GM18526 (cell line): ENCODE results near the gene TPRG1L.

ENCODE experiments used
- POLR2A ChIP-seq: IDR thresholded peaks from 3 replicates; pipeline ENCODE4 v1.6.1; 2011; ENCODE audit not compliant: insufficient read length; ENCODE audit errors: extremely low read depth

The TPRG1L gene

DNA sequence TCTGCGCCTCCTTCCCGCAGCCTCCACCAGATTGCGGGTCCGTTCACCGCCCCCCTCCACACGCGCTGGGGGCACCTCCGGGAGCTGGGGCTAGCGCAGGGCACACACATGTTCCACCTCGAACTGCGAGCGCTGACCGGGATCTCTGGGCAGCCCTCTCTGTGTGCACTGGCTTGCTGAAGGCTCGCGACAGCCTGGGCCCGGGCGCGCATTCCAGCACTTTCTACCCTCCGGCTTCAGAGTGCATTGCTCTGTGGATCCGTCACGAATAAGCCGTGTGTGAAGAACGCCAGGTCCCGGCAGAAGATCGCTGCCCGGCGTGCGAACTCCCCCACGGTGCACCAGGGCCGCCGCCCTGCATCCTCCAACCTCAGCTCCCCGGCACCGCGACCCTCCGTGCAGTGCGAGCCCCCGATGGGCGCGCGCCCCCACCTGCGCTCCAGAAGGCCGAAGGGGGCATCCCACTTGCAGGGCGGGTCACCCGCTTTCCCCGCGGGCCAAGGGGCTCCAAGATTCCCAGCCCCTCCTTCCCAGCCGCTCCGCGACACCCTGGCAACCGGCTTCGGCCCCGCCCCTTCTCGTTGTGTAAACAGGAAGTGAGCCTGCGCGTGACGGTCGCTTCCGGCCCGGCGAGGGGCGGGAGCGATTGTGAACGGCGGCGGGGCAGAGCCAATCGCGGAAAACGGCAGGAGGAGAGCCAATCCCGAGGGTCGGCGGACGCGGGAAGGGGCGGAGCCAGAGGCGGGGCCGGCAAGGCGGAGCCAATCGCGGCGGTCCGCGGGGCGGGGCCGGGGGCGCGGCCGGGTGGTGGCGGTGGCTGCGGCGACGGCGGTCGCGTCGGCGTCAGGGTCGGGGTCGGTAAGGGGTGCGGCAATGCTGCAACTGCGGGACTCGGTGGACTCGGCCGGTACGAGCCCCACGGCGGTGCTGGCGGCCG is at the start of gene TPRG1L:
TPRG1L (plus strand) TSS at position 816 of the 937 bp plus-strand sequence; CDS start at position 874, 58 bp downstream.
- peak; percentile 41 for TF ChIP-seq POLR2A

DNA sequence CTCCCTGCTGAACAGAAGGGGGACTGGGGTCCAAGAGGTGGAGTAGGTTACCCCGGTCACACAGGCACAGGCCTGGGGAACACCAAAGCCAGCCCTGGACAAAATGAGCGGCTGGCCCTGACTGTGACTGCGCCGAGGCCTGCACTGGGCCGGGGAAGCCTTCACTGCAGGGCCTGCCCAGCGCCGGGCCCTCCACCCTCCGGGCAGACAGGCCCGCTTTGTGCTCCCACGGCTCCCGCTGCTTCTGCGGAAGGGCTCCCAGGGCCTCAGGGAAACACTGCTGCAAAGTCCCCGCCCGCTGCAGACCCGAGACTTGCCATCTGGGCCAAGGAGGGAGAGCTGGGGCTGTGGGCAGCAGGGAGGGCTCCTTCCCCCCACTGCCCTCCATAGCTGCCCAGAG is 48.8 kb upstream of the TPRG1L start:
- no peak for TF ChIP-seq POLR2A

DNA sequence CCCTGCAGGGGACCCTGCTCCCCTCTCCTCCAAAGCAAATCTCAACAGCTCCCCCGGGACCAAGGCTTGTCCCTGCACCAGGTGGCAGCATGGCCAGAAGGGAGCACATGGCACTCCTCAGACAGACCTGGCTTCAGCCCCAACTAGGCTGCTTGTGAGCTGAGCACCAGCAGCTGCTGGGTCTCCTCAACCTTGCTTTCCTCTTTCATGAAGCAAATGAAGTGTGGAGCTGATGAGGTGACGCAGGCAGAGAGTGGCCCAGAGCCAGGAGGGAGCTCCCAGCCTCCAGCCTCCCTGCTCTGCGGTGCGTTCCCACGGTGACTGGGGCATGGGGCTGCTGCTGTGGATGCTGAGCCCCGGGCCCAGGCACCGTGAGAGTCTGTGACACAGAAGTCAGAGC is 47.5 kb upstream of the TPRG1L start:
- no peak for TF ChIP-seq POLR2A

DNA sequence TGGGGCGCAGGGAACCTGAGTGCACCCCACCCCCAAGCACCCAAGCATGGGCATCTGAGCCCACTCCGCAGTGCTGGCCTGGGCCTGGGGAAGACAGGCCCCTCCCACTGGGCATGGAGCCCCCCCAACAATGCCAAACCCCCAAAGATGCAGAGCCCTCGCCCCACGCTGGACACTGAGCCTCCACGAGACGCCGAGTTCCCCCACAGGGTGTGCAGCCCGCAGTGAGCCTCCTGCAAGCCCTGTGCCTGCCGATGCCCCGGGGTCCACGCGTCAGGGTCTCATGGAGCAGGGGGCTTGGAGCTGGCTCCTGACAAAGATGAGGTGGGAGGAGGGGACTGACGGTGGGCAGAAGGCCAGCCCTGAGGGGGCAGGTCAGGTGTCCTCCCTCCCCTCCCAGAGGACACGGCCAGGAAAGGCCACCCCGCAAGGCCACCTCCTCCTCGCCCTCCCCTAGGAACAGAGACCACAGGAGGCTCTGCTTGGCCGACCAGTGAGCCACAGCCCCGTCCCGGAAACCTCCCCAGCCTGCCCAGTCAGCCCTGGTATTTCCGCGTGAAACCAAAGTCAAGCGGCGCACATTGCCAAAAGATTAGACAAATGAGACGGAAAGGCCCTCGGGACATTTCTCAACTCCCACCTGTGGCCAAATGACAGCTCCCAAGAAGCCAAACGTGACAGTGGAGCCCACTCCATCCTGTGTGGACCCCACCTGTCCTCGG is 46.9 kb upstream of the TPRG1L start:
- TF ChIP-seq POLR2A: no peak

DNA sequence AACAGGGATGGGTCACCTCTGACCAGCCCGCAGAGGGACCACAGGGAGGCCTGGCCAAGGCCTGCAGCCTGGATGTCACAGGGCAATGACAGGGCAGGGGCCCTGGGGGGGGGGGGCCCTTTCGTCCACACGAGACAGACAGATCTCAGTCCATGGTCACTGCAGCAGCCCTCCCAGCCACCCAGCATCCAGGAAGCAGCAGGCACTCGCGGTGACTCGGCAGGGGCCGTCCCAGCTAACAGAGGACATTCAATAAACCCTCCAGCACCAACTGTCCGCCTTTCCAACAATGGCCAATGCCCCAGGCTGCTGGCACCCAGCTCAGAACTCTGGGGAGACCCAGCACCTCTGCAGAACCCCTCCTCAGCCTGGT is 46.4 kb upstream of the TPRG1L start:
- no peak for TF ChIP-seq POLR2A

DNA sequence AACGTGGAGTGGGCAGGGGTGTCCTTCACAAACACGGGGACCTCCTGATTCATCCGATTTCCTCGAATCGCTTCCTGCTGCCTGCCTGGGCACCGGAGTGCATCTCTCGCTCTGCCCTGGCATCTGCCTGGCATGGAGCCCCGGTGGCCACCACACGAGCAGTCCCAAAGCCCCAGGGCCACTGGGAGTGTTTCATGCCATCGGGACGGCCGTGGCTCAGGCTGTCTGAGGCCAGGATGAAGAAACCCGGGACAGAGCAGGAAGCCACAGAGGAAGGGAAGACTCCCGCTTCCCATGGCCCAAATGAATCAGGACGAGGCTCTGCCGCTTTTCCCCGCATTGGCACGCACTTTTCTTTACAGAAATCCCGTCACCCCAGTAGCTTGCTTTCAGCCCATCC is 45.9 kb upstream of the TPRG1L start:
- TF ChIP-seq POLR2A: no peak

DNA sequence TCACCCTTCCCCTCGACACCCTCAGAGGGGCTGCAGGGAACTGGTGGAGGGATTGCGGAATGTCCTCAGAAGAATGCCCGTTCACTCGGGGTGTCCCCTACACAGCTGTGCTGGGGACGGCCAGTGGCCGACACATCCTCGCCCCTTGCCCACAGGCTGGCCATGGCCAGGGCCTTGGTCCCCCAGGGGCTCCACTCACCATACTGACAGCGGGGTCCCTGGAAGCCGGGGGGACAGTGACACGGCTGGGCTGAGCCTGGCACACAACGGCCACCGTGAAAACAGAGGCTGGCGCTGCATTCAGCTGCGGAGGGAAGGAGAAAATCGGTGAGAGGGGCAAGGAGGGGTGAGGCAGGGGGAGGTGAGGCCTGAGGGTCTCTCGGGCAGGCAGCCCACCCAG is 45.2 kb upstream of the TPRG1L start:
- TF ChIP-seq POLR2A: no peak

DNA sequence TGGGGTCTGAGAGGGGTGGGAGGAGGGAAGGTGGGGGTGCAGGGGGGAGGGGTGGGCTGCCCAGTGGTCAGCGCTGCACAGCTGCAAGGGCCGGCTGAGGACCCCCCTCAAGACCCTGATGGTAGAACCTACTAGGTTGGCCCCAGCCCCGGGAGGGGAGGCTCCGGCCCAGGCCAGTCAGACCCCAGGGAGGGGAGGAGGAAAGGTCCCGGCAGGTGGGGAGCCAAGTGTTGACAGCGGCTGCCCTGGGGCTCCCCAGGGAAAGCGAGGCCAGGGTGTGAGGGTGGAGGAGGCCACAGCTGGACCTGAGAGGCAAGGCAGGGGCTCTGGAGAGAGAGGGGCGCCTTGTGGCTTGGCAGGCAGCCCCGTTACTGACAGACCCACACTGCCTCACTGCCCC is 44.6 kb upstream of the TPRG1L start:
- TF ChIP-seq POLR2A: no peak

DNA sequence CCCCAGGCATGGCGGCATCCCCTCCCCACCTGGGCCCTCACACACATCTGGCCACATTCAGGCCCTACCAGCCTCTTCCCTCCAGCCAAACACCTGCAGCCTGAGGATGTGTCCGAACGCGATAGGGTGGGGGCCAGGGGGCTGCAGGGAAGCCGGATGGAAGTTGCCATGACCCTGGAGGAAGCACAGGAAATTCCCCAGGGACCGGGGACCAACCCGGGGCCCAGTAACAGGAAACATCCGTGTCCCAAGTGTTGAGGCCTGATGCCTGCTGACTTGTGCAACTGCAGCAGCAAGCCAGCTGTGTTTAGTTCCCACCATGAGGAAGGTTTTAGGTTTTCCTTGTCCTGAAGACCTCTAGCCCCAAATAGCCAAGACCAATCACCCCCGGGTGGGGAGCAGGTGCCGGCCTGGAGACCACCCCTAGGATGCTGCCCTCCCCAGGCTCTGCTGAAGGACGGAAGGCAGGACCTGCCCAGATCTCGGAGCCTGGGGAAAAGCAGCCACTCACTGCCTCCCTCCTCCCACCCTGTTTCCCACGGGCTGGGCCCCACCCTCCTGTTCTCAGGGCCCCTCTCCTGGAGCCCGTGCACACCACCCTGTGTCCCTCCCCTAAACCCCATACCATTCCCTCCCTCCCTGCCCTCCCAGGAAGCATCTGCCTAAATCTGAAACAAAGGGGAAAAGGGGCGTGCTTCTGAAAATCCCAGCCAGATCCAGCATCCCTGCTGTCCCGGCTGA is 43.3 kb upstream of the TPRG1L start:
- no peak for TF ChIP-seq POLR2A

DNA sequence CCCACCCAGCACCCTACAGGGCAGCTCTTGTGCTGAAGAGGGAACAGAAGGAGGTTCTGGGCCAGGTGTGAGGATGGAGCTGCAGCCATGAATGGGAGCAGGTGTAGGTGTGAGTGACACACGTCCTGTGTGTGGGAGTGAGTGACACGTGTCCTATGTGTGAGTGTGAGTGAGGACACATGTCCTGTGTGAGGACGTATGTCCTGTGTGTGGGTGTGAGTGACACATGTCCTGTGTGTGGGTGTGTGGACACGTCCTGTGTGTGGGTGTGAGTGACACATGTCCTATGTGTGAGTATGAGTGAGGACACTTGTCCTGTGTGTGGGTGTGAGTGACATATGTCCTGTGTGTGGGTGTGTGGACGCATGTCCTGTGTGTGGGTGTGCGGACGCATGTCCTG is 39.9 kb upstream of the TPRG1L start:
- no peak for TF ChIP-seq POLR2A

DNA sequence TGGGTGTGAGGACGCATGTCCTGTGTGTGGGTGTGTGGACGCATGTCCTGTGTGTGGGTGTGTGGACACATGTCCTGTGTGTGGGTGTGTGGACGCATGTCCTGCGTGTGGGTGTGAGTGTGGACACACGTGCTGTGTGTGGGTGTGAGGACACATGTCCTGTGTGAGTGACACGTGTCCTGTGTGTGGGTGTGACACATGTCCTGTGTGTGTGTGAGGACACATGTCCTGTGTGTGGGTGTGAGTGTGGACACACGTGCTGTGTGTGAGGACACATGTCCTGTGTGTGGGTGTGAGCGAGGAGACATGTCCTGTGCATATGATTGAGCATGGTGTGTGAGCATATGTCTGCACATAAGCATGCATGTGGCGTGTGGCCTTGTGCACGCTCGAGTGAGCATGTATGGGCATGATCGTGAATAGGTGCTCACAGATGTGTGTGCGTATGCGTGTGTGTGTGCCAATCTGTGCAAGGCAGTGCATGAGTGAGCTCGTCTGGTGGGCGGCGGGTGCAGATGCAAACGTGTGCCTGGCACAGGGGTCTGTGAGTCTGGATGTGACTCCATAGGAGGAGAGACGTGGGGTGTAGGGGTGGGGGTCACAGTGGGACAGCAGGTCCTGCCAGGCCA is 38.8 kb upstream of the TPRG1L start:
- TF ChIP-seq POLR2A: no peak

DNA sequence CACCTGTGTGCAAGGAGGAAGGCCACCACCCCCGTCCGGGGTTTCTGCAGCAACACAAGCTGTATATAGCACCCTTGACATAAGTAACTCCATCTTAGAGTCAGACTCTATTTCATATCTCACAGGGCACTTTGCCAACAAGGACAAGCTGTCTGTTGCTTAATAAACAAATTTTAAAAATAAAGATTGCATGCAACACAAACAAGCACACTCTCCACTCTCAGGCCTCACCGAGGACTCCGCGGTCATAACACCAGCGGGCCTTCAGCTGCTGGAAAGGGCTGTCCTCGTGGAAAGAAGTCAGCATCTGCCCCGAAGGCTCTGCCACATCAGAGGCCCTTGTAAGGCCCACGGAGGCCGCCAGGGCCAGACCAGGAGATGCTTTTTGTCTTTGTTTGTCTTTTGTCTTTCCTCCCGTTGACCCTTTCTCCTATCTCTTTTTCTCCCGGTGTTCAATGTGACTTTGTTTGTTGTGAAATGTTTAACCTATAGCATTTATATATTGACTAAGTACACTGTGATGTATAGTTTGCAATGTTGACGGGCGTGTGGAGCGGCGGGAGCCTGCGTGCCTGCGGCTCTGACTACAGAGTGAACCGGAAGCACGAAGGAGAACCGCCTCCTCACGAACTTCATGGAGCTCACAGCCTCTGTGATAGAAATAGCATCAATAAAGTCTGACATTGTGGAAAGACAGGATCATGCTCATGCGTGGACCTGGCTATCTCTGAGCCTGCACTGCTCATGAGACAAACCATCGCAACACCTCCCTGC is 37.6 kb upstream of the TPRG1L start:
- TF ChIP-seq POLR2A: no peak

DNA sequence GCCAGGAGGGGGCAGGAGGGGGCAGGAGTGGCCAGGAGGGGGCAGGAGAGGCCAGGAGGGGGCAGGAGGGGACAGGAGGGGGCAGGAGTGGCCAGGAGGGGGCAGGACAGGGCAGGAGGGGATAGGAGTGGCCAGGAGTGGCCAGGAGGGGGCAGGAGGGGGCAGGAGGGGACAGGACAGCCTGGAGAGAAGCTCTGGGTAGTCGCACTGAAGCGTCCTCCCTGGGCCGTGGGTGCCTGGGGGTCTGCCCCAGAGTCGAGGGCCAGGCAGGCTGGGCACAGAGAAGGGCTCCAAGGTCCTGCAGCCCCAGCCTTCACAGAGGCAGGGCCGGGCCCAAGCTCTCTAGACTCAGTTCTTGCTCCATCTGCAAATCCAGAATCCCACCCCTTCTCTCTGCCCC is 36.4 kb upstream of the TPRG1L start:
- no peak for TF ChIP-seq POLR2A

DNA sequence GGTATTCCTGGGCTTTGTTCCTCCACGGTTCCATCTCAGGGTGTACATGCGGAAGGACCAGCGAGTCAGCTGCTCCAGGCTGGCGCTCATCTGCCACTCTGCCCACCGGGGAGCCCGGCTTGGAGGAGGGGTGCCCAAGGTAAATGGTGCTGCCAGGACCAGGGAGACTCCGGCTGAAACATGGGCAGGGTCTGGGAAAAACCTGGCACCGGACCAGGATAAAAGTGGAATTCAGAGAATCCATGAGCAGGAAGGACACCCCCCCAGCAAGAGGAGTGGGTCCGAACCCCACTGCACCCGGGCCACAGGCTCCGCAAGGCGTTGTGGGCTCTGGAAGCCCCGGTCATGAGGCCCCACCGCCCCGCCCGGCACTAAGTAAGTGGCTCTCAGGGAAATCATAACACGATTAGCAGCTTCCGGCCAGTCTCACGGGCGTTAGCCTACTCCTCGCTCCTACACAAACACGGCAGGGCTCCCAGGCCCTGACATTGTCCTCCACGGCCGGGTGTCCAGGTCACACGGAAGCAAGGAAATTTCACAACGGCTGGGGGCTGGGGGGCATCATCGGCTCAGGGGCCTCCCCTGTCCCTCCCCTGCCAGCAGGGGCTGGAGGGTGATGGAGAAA is 34.6 kb upstream of the TPRG1L start:
- no peak for TF ChIP-seq POLR2A
